ENCODE results near the gene ANXA2. TPM values are rescaled to one million over a fixed set of nuclear protein-coding genes. Genes with fewer than 3 reads are reported as not detected.

Gene ANXA2
- total RNA-seq, 1 donor from 2014 or later: 631 TPM

DNA sequence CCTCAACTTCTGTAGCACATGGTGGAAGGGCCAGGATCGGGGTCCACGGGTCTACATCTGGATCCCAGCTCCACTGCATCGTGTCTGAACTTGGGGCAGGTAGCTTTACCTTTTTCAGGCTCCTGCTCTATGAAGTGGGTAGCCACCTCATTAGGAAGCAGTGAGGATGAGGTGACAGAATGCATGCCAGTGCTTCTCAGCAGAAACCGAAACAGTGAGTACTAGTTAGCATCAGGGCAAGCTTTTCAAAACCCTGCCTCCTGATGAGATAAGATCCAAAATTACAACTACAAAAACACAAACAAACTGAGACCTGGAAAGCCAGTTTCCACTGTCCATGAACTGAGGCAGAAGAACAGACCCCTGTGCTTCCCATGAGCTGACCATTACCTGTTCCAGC is 77.4 kb downstream of the ANXA2 start:
- no peaks in the 10 kb centered on the region for H3K36me3 ChIP-seq (ENCODE audit: control insufficient read depth in 3 of 3, insufficient read depth in 3 of 3, low read length in 3 of 3)
- no peak overlapping the region for H3K4me3 ChIP-seq (ENCODE audit: low read length in 3 of 3)
- H3K27me3 ChIP-seq (ENCODE audit: control insufficient read depth in 3 of 3, insufficient read depth in 3 of 3, low read length in 3 of 3): peaks cover 0 to 3% (median 0%) of the 10 kb centered on the region in 3 donors

DNA sequence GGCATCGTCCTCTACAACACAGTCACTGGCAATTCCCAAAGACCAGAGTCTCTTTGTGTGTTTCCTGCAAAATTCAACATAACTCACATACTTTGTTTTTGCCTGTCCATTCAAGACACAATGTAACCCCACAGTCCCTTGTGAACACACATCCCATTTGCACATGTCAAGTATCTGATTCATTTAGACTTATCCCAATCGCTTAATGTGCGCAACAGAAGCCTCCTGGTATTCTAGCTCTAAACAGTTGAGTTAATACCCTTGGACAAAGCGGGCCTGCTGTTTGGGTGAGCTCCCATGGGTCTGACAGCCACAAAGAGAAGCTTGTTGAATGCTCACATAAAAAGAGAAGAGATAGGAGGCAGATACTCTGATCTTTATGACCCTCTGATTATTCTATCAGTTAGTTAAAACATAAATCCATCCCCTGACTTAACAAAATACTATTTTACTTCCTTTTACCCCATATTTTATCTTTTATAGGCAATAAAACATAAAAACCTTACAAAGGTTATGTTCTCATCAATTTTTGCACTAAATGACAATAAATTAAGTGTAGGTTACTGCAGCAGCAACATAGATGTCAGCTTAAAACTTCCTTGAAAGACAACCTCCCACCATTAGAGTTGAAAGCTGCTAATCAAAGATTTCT is 79.4 kb downstream of the ANXA2 start:
- H3K4me1 ChIP-seq (ENCODE audit: control insufficient read depth in 3 of 3, insufficient read depth in 3 of 3, low read length in 3 of 3): no peaks in the 10 kb centered on the region
- no peaks in the 10 kb centered on the region for H3K9me3 ChIP-seq (ENCODE audit: control insufficient read depth in 3 of 3, low read length in 3 of 3)
- no peaks in the 10 kb centered on the region for H3K36me3 ChIP-seq (ENCODE audit: control insufficient read depth in 3 of 3, insufficient read depth in 3 of 3, low read length in 3 of 3)
- no peak overlapping the region for H3K27ac ChIP-seq (ENCODE audit: low read depth, low read length)
- no peak overlapping the region for H3K4me3 ChIP-seq (ENCODE audit: low read length in 3 of 3)
- no peak overlapping the region for H3K9ac ChIP-seq (ENCODE audit: low read depth in 1 of 3, low read length in 3 of 3)
- H3K27me3 ChIP-seq (ENCODE audit: control insufficient read depth in 3 of 3, insufficient read depth in 3 of 3, low read length in 3 of 3): peaks cover 0 to under 1% (median 0%) of the 10 kb centered on the region in 3 donors

More for the DNA sequence above, 77.4 kb downstream of the ANXA2 start:
- H3K9me3 ChIP-seq (ENCODE audit: control insufficient read depth in 3 of 3, low read length in 3 of 3): no peaks in the 10 kb centered on the region
- no peaks in the 10 kb centered on the region for H3K4me1 ChIP-seq (ENCODE audit: control insufficient read depth in 3 of 3, insufficient read depth in 3 of 3, low read length in 3 of 3)
- no peak overlapping the region for H3K9ac ChIP-seq (ENCODE audit: low read depth in 1 of 3, low read length in 3 of 3)
- no peak overlapping the region for H3K27ac ChIP-seq (ENCODE audit: low read depth, low read length)

DNA sequence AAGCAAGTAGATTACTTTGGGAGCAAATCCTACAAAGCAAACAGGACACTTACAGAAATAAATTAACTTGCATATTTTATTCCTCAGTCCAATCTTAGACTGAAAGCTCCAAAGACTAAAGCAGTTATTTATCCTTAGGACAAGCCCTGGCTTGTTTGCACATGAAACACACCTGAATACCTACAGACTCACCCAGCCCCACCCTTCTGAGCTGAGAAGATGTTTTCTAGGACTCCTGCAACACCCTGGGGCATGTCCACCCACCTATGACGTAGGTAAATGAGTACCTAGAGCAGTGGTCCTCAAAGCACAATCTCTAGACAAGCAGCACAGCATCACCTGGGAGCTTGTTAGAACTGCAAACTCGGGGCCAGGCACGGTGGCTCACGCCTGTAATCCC is 80.8 kb downstream of the ANXA2 start:
- H3K4me1 ChIP-seq (ENCODE audit: control insufficient read depth in 3 of 3, insufficient read depth in 3 of 3, low read length in 3 of 3): no peaks in the 10 kb centered on the region
- no peak overlapping the region for H3K4me3 ChIP-seq (ENCODE audit: low read length in 3 of 3)
- no peaks in the 10 kb centered on the region for H3K27me3 ChIP-seq (ENCODE audit: control insufficient read depth in 3 of 3, insufficient read depth in 3 of 3, low read length in 3 of 3)
- H3K9ac ChIP-seq (ENCODE audit: low read depth in 1 of 3, low read length in 3 of 3): no peak overlapping the region
- no peak overlapping the region for H3K27ac ChIP-seq (ENCODE audit: low read depth, low read length)
- no peaks in the 10 kb centered on the region for H3K9me3 ChIP-seq (ENCODE audit: control insufficient read depth in 3 of 3, low read length in 3 of 3)
- no peaks in the 10 kb centered on the region for H3K36me3 ChIP-seq (ENCODE audit: control insufficient read depth in 3 of 3, insufficient read depth in 3 of 3, low read length in 3 of 3)

DNA sequence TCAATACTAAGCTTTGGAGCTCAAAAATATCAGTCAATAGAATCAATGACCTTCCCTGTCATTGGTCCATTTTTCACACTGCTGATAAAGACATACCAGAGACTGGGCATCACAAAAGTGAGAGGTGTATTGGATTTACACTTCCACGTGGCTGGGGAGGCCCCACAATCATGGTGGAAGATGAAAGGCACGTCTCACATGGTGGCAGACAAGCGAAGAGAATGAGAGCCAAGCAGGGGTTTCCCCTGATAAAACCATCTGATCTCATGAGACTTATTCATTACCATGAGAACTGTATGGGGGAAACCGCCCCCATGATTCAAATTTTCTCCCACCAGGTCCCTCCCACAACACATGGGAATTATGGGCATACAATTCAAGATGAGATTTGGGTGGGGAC is 81.9 kb downstream of the ANXA2 start:
- H3K27ac ChIP-seq (ENCODE audit: low read depth, low read length): no peak overlapping the region
- no peaks in the 10 kb centered on the region for H3K36me3 ChIP-seq (ENCODE audit: control insufficient read depth in 3 of 3, insufficient read depth in 3 of 3, low read length in 3 of 3)

DNA sequence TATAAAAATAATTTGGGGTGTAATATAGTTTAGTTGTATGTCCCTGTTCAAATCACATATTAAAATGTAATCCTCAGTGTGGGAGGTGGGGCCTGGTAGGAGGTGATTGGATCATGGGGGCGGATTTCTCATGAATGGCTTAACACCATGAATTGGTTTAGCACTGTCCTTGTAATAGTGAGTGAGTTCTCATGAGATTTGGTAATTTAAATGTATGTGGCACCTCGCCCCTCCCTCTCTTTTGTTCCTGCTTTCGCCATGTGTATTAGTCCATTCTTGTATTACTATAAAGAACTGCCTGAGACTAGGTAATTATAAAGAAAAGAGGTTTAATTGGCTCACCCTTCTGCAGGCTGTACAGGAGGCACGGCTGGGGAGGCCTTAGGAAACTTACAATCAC is 83.9 kb downstream of the ANXA2 start:
- Histone ChIP-seq H3K36me3 (ENCODE audit: control insufficient read depth in 3 of 3, insufficient read depth in 3 of 3, low read length in 3 of 3) (no peaks in the 10 kb centered on the region), H3K9me3 (ENCODE audit: control insufficient read depth in 3 of 3, low read length in 3 of 3) (no peaks in the 10 kb centered on the region), H3K27ac (ENCODE audit: low read depth, low read length) (no peak overlapping the region), H3K9ac (ENCODE audit: low read depth in 1 of 3, low read length in 3 of 3) (no peak overlapping the region), H3K27me3 (ENCODE audit: control insufficient read depth in 3 of 3, insufficient read depth in 3 of 3, low read length in 3 of 3) (no peaks in the 10 kb centered on the region), H3K4me1 (ENCODE audit: control insufficient read depth in 3 of 3, insufficient read depth in 3 of 3, low read length in 3 of 3) (no peaks in the 10 kb centered on the region), H3K4me3 (ENCODE audit: low read length in 3 of 3) (no peak overlapping the region)

More for the DNA sequence above, 81.9 kb downstream of the ANXA2 start:
- no peaks in the 10 kb centered on the region for H3K9me3 ChIP-seq (ENCODE audit: control insufficient read depth in 3 of 3, low read length in 3 of 3)
- no peak overlapping the region for H3K4me3 ChIP-seq (ENCODE audit: low read length in 3 of 3)
- no peaks in the 10 kb centered on the region for H3K27me3 ChIP-seq (ENCODE audit: control insufficient read depth in 3 of 3, insufficient read depth in 3 of 3, low read length in 3 of 3)
- no peak overlapping the region for H3K9ac ChIP-seq (ENCODE audit: low read depth in 1 of 3, low read length in 3 of 3)
- no peaks in the 10 kb centered on the region for H3K4me1 ChIP-seq (ENCODE audit: control insufficient read depth in 3 of 3, insufficient read depth in 3 of 3, low read length in 3 of 3)

DNA sequence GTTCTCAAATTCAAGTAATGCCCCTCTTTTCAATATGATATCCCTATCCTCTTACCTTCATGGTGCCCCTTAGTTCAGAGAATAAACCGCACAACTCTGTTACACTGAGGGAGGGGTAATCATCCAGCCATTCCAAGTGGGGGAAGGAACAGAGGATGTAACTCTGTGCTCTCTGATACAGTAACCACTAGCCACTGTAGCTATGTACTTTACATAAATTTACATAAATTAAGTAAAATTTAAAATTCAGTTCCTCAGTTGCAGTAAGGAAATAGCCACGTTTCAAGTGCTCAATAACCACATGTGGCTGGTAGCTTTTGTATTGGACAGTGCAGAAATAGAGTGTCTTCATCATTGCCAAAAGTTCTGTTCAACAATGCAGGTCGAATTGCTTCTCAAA is 90.8 kb downstream of the ANXA2 start:
- H3K4me1 ChIP-seq (ENCODE audit: control insufficient read depth in 3 of 3, insufficient read depth in 3 of 3, low read length in 3 of 3): no peaks in the 10 kb centered on the region
- no peaks in the 10 kb centered on the region for H3K9me3 ChIP-seq (ENCODE audit: control insufficient read depth in 3 of 3, low read length in 3 of 3)
- H3K9ac ChIP-seq (ENCODE audit: low read depth in 1 of 3, low read length in 3 of 3): no peak overlapping the region
- H3K4me3 ChIP-seq (ENCODE audit: low read length in 3 of 3): no peak overlapping the region
- peaks cover 0 to 3% (median 0%) of the 10 kb centered on the region in 3 donors for H3K27me3 ChIP-seq (ENCODE audit: control insufficient read depth in 3 of 3, insufficient read depth in 3 of 3, low read length in 3 of 3)
- no peaks in the 10 kb centered on the region for H3K36me3 ChIP-seq (ENCODE audit: control insufficient read depth in 3 of 3, insufficient read depth in 3 of 3, low read length in 3 of 3)
- H3K27ac ChIP-seq (ENCODE audit: low read depth, low read length): no peak overlapping the region

DNA sequence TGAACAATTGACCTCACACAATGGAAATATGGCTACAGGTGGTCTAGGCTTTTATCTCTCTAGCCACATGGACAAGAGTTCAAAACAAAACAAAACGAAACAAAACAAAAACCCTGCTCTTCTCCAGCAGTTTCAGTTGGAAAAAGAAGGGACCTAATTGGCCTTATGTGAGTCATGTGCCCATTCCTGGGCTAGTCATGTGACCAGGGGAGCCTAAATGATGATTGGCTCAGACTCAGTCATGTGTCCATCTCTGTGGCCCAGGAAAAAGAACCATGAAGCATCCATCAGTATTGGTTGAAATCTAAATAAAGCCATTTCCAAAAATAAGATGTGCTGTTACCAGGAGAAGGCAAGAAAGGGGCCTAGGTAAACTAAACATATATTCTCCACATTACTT is 96.8 kb downstream of the ANXA2 start:
- no peaks in the 10 kb centered on the region for H3K9me3 ChIP-seq (ENCODE audit: control insufficient read depth in 3 of 3, low read length in 3 of 3)
- no peak overlapping the region for H3K27ac ChIP-seq (ENCODE audit: low read depth, low read length)
- no peak overlapping the region for H3K9ac ChIP-seq (ENCODE audit: low read depth in 1 of 3, low read length in 3 of 3)

DNA sequence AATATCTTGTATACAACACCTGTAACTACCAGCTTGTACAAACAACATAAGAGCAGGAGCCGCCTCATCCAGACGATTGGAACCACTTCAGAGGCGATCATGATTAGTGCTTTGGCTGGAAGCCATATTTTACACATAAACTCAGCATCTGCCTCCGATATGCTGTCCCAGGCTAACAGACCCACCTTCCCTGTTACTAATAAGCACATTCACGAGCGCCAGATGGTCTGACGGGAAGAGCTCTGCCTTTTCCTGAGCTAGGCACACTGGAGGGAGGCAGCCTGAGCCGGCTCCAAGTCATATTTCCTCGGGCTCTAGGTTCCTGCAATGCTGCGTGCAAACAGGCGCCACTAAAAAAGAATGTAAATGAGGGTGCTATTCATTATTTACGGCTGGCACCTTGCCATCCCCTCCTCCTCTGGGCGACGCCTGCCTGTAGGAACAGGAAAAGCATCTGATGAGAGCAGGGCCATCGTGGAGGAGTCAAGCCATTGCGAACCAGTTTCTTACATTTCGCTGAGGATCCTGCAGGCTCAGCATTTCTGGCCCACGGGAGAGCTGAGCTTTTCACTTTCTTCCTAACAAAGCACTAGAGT is 98.2 kb downstream of the ANXA2 start:
- no peak overlapping the region for H3K4me3 ChIP-seq (ENCODE audit: low read length in 3 of 3)
- H3K27me3 ChIP-seq (ENCODE audit: control insufficient read depth in 3 of 3, insufficient read depth in 3 of 3, low read length in 3 of 3): peaks cover 0 to 6% (median 0%) of the 10 kb centered on the region in 3 donors
- no peaks in the 10 kb centered on the region for H3K36me3 ChIP-seq (ENCODE audit: control insufficient read depth in 3 of 3, insufficient read depth in 3 of 3, low read length in 3 of 3)
- H3K9me3 ChIP-seq (ENCODE audit: control insufficient read depth in 3 of 3, low read length in 3 of 3): no peaks in the 10 kb centered on the region
- H3K9ac ChIP-seq (ENCODE audit: low read depth in 1 of 3, low read length in 3 of 3): no peak overlapping the region
- H3K27ac ChIP-seq (ENCODE audit: low read depth, low read length): no peak overlapping the region
- H3K4me1 ChIP-seq (ENCODE audit: control insufficient read depth in 3 of 3, insufficient read depth in 3 of 3, low read length in 3 of 3): peaks cover 0 to 3% (median 0%) of the 10 kb centered on the region in 3 donors

More for the DNA sequence above, 96.8 kb downstream of the ANXA2 start:
- Histone ChIP-seq H3K4me3 (ENCODE audit: low read length in 3 of 3) (no peak overlapping the region), H3K36me3 (ENCODE audit: control insufficient read depth in 3 of 3, insufficient read depth in 3 of 3, low read length in 3 of 3) (no peaks in the 10 kb centered on the region), H3K27me3 (ENCODE audit: control insufficient read depth in 3 of 3, insufficient read depth in 3 of 3, low read length in 3 of 3) (peaks cover 0 to 6% (median 0%) of the 10 kb centered on the region in 3 donors), H3K4me1 (ENCODE audit: control insufficient read depth in 3 of 3, insufficient read depth in 3 of 3, low read length in 3 of 3) (peaks cover 0 to 3% (median 0%) of the 10 kb centered on the region in 3 donors)

Small RNA genes lying within 50 kb of the gene (small RNA-seq; reads per million reads assigned to genes)
- not detected for gene AC087385.3

Other genes with a start within 250 kb of the ANXA2 start
- 34.4 TPM for gene ICE2, start 81.2 kb upstream of the ANXA2 start, total RNA-seq

All from skeletal muscle tissue (tissue), 5 donors.